AG04450 (cell line): ENCODE results near the gene MPV17L2. TPM values are rescaled to one million over a fixed set of nuclear protein-coding genes. Genes with fewer than 3 reads are reported as not detected.
A peak's percentile ranks its signal among the peaks of the same experiment; 100 is the strongest.

ENCODE experiments used
- CTCF ChIA-PET: fragments of 300-600, 350-600 bp; formaldehyde crosslinking; extraction: SDS; loops from one replicate; lab custom pipeline; 2022; ENCODE audit warnings: antibody characterized with exemption, inconsistent platforms; lab: Charles Lee
- POLR2A ChIA-PET: fragments of 350-600 bp; formaldehyde crosslinking; extraction: SDS; loops from one replicate; lab custom pipeline; 2021; ENCODE audit warnings: antibody characterized with exemption, inconsistent platforms; lab: Yijun Ruan, JAX
- DNase-seq: peaks from one replicate; pipeline ENCODE4 v3.0.0-alpha.2; 2011; ENCODE audit warnings: low read depth, low spot score
- H3K27ac ChIP-seq: one replicate; pipeline ENCODE4 v1.5.1; 2012; ENCODE audit warnings: low read depth, low read length, control low read depth
- H3K27me3 ChIP-seq: one replicate; pipeline ENCODE4 v1.6.0; 2012; ENCODE audit warnings: low read length; ENCODE audit not compliant: control insufficient read depth, insufficient read depth
- H3K4me3 ChIP-seq: 2 replicates; pipeline ENCODE4 v1.5.1; 2011; ENCODE audit warnings: mild to moderate bottlenecking, low read depth, low read length, control low read depth
- H3K9me3 ChIP-seq: 2 replicates; pipeline ENCODE4 v1.5.1; 2012; ENCODE audit warnings: low read length; ENCODE audit not compliant: control insufficient read depth, insufficient read depth
- CTCF ChIP-seq: IDR thresholded peaks from 2 replicates; pipeline ENCODE4 v1.5.1; 2011; ENCODE audit warnings: low read depth, low read length, control low read depth, inconsistent platforms
- polyA plus RNA-seq: library from polyadenylated mRNA; depleted of rRNA; stranded (reverse); fragments of >200 nt; gene quantifications from 2 replicates; pipeline ENCODE4 v1.2.3, GENCODE V29; 2011

The MPV17L2 gene
- polyA plus RNA-seq, 1 experiment: 8.2 TPM

DNA sequence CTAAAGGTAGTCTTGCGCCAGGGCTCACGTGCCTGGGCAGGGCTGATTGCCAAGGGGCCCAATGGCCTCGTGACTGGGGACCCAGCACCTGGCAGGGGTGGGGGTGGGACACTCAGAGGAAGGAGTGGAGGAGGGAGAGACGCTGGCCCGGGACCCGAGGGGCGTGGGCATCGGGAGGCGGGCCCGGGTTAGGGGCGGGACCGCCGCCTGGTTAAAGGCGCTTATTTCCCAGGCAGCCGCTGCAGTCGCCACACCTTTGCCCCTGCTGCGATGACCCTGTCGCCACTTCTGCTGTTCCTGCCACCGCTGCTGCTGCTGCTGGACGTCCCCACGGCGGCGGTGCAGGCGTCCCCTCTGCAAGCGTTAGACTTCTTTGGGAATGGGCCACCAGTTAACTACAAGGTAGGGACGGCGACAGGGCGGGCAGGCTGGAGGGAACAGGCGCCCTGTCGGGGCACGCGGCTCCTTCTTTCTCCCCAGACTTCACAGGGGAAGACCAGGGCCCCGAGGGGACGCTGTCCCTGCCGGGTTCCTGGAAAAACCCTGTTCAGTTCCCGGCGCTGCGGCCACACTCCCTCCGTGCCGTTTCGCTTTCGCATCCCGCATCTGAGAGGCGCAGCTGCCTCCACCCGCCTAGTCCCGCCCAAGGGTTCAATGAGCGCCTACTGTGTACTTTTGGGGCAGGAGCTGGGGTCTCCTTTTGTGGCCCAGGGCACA lies 19.3 kb upstream of the MPV17L2 start, which contains the start of gene IFI30:
IFI30 (plus strand) TSS at position 242 of the 717 bp plus-strand sequence; CDS start at position 271, 29 bp downstream.
- DNase-seq: no peak
- Histone ChIP-seq H3K9me3 (no peaks in the 10 kb centered on the region; the same call in 1 of the 2 replicates), H3K4me3 (peak within 1 kb of the TSS; percentile 73), H3K27me3 (peaks cover 5% of the 10 kb centered on the region), H3K27ac (no peak within 1 kb of the TSS)
- CTCF ChIA-PET: interaction anchor here (0.9 to 1.2 kb wide), 2 partner anchors 60 to 79 kb away, joined by 3 to 4 read pairs; no protein-coding TSS in a partner anchor
- no peak for TF ChIP-seq CTCF
- POLR2A ChIA-PET: no interaction called here

DNA sequence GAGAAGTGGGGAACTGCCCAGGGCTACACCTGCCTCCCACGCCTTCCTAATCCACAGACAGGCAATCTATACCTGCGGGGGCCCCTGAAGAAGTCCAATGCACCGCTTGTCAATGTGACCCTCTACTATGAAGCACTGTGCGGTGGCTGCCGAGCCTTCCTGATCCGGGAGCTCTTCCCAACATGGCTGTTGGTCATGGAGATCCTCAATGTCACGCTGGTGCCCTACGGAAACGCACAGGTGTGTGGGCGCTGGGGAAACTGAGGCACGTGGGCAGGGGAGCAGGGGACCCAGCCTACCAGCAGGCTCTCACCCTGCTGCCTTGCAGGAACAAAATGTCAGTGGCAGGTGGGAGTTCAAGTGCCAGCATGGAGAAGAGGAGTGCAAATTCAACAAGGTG lies 18.0 kb upstream of the MPV17L2 start:
- DNase-seq: no peak
- Histone ChIP-seq H3K9me3 (no peaks in the 10 kb centered on the region; the same call in 1 of the 2 replicates), H3K4me3 (no peak overlapping the region), H3K27me3 (peaks cover 5% of the 10 kb centered on the region), H3K27ac (no peak overlapping the region)
- ChIA-PET CTCF (interaction anchor here (0.9 to 1.2 kb wide), 3 partner anchors 13 to 77 kb away, joined by 3 to 4 read pairs (median 3); no protein-coding TSS in a partner anchor), POLR2A (no interaction called here)
- TF ChIP-seq CTCF: no peak

DNA sequence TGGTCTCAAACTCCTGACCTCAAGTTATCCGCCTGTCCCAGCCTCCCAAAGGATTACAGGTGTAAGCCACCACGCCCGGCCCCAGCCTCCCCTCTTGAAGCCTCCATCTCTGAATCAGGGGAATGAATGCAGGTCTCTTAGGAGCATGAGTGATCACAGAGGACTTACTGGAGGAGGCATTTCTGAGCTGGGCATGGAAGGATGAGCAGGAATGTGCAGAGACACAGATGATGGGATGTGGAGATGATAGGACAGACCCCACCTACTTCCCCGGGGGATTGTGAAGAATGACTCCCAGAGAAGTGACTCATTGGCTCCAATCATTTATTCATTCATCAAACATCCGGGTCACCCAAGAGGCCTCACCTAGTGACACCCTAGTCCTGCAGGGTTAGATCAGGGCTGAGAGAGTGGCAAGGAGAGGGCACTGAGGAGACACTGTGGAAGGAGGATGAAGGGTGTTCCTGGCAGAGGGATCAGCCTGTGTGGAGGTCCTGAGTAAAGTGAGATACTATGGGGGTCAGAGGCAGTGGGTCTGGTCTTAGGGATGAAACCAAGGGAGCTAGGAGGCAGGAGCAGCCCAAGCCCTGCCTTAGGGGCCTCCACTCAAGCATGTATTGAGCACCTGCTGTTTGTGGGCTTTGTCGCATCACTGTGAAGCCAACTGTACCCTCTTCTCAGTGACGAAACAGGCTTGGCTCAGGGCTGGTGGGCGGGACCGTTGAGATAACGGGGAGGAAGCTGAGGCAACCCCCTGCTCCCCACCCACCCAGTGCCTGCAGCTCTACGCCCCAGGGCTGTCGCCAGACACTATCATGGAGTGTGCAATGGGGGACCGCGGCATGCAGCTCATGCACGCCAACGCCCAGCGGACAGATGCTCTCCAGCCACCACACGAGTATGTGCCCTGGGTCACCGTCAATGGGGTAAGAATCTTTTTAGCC lies 16.4 kb upstream of the MPV17L2 start:
- CTCF ChIA-PET: interaction anchor here (0.6 to 1.6 kb wide), 5 partner anchors 15 to 103 kb away, joined by 3 to 7 read pairs (median 4); no protein-coding TSS in a partner anchor
- H3K27ac ChIP-seq: no peak overlapping the region
- no peak for DNase-seq
- TF ChIP-seq CTCF: no peak
- H3K4me3 ChIP-seq: no peak overlapping the region
- H3K27me3 ChIP-seq: peaks cover 7% of the 10 kb centered on the region
- H3K9me3 ChIP-seq: no peaks in the 10 kb centered on the region; the same call in 1 of the 2 replicates
- POLR2A ChIA-PET: no interaction called here

DNA sequence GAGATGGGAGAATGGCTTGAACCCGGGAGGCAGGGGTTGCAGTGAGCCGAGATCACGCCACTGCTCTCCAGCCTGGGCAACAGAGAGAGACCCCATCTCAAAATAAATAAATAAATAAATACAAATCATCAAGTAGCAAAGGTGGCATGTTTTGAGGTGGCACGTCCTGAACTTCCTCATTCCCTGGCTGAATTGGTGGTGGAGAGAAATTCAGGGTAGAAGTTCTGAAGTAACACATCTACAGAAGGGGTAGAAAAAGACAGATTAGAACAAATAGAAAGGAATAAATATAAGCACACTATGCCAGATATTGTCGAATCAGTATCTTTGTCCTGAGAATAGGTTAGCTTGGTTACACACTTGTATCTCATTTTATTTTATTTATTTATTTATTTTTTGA lies 13.1 kb upstream of the MPV17L2 start:
- Histone ChIP-seq H3K27ac (no peak overlapping the region), H3K9me3 (no peaks in the 10 kb centered on the region), H3K27me3 (peaks cover 12% of the 10 kb centered on the region), H3K4me3 (no peak overlapping the region)
- no peak for TF ChIP-seq CTCF
- POLR2A ChIA-PET: interaction anchor here (1.0 kb wide), 1 partner anchor 13 kb away, joined by 5 read pairs; the partner anchor contains the start of gene MPV17L2
- no peak for DNase-seq
- CTCF ChIA-PET: no interaction called here
